ENCODE results near the gene LRRK1.

DNA sequence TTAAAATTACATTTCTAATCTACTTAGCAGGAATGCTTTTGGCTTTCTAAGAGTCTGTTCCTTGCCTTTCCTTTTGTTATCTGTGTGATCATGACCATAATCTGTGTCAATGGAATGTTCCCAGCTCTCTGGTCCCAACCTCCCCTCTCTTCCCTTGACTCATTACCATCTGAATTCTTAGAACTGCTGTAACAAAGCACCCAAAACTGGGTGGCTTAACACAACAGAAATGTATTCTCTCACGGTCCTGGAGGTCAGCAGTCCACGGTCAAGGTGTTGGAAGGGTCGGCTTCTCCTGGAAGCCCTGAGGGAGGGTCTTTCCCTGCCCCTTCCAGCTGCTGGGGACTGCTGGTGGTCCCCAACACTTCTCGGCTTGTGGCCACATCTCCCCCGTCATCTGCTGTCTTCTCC is 81.1 kb downstream of the LRRK1 start:
- TF ChIP-seq CTCF (IDR thresholded peaks at IDR 0.05) (no peak), POLR2A (IDR thresholded peaks at IDR 0.05) (no peak)
